Tibial nerve (tissue), 4 donors: ENCODE data around the gene PPY.

ENCODE experiments used
- EP300 ChIP-seq, 2 donors: sonication (generic); formaldehyde crosslinking; IDR thresholded peaks; one replicate each; pipeline ENCODE4 v1.6.1; 2017; ENCODE audit warnings: antibody characterized with exemption in 2 of 2, mild to moderate bottlenecking in 1 of 2
- POLR2A ChIP-seq, 2 donors: fragments of 450-650 bp; IDR thresholded peaks; one replicate each; pipeline ENCODE4 v1.6.1; 2017; ENCODE audit warnings: antibody characterized with exemption in 2 of 2, mild to moderate bottlenecking in 2 of 2, moderate library complexity in 2 of 2
- TF ChIP-seq, protein P1 (sequence below), 5 experiments: fragments of 200-600 bp in 3 of 5; fragments of 450-650 bp in 2 of 5; sonication (generic) in 3 of 5; IDR thresholded peaks; one replicate each; pipeline ENCODE4 v1.5.1; 2016 to 2019; ENCODE audit warnings: antibody characterized with exemption in 5 of 5, mild to moderate bottlenecking in 3 of 5, moderate library complexity in 2 of 5

DNA sequence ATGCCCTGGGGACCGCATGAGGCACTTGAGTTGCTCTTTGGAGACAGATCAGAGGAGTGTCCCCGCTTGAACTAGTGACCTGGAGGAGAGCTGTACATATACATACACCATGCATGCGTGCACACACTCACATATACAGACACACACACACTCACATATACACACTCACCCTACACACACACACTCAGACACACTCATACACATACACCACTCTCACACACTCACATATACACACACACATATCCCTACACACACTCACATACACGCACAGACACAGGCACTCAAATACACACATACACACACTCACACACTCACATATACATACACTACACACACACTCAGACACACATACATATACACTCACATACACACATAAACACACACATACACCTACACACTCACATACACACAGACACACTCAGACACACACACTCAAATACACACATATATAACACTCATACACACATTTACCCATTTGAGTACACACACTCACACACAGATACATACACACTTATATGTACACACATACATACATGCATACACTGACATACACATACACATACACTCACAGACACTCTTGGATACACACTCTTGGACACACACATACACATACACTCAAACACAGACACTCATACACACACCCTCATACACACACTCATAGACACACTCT lies 29.5 kb downstream of the PPY start:
- TF ChIP-seq, protein P1, sequence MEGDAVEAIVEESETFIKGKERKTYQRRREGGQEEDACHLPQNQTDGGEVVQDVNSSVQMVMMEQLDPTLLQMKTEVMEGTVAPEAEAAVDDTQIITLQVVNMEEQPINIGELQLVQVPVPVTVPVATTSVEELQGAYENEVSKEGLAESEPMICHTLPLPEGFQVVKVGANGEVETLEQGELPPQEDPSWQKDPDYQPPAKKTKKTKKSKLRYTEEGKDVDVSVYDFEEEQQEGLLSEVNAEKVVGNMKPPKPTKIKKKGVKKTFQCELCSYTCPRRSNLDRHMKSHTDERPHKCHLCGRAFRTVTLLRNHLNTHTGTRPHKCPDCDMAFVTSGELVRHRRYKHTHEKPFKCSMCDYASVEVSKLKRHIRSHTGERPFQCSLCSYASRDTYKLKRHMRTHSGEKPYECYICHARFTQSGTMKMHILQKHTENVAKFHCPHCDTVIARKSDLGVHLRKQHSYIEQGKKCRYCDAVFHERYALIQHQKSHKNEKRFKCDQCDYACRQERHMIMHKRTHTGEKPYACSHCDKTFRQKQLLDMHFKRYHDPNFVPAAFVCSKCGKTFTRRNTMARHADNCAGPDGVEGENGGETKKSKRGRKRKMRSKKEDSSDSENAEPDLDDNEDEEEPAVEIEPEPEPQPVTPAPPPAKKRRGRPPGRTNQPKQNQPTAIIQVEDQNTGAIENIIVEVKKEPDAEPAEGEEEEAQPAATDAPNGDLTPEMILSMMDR (IDR thresholded peaks at IDR 0.05) = no peak
- TF ChIP-seq EP300 (IDR thresholded peaks at IDR 0.05) (no peak), POLR2A (IDR thresholded peaks at IDR 0.05) (no peak)
